GM21447 (cell line): ENCODE results near the gene GJD2.

ENCODE experiments used
- ATAC-seq: cut with Tn5 transposase; IDR thresholded peaks from one replicate; pipeline ENCODE4 v1.9.1; 2021; ENCODE audit not compliant: unreplicated experiment

Gene GJD2

DNA sequence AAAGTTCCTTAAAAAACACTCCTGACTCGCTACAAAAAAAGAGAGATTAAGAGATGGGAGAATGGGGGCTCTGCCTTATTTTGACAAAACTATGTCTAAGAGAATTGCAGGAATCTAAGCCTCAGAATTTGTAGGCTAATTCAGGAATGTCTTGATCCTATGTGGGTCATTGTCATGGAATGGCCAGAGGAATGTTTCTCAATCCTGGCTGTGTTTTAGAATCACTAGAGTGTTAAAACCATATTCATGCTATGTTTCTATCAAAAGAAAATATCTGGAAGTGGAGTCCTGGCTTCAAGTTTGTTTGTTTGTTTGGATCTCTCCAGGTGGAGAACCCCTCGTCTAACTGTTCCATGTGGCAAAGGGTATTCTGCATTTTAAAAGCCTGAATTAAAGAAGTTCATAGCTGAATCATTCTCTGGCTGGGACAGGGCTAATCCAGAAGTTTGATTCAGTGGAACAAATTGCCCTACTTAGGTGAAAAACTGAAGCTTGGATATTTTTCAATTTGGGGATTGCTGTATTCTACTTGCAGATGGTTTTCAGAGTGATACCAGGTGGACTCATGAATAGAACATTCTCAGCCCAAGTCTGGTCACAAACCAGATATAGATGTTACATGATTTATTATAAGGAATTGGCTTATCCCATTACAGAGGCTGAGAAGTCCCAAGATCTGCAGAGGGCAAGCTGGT, 28.2 kb downstream of the GJD2 start:
- ATAC-seq: no peak

GRCh38 chr15:34725556-34725955, 29.2 kb downstream of the GJD2 start:
- no peak for ATAC-seq

DNA sequence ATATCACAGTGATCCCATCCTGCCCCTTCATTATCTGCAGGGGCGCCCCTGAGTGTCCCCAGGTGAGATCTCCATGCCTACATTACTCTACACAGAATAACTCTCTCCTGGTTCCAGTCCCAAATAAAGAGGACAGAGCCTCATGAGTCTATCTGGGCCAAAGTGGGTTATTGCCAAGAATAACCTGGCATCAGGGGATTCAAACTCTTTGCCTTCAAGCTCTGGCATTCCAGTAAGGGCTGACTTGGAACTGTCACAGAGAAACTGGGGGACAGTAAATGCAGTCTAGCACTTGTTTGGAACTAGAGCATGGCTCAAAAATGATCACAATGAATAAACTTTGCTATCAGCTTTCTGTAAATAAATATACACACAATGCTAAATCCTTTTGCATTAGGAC, 30.3 kb downstream of the GJD2 start:
- ATAC-seq: no peak

DNA sequence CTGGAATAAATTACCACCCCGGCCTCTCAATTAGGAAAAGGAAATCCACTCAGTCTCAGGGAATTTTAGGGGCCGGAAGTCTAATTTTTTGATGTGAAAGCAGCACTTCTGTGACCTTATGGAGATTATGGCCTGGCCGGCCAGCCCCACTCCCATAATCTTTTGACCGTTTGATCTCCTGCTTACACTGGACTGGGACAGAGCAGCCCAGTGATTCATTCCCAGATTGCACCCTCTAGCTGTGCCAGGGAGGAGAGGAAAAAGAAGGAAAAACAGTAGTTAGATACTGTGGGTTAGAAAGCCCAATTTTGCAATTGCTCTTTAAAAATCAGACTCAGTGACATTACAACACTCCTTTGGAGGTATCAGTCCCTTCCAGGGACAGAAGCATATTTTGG, 32.4 kb downstream of the GJD2 start:
- no peak for ATAC-seq

DNA sequence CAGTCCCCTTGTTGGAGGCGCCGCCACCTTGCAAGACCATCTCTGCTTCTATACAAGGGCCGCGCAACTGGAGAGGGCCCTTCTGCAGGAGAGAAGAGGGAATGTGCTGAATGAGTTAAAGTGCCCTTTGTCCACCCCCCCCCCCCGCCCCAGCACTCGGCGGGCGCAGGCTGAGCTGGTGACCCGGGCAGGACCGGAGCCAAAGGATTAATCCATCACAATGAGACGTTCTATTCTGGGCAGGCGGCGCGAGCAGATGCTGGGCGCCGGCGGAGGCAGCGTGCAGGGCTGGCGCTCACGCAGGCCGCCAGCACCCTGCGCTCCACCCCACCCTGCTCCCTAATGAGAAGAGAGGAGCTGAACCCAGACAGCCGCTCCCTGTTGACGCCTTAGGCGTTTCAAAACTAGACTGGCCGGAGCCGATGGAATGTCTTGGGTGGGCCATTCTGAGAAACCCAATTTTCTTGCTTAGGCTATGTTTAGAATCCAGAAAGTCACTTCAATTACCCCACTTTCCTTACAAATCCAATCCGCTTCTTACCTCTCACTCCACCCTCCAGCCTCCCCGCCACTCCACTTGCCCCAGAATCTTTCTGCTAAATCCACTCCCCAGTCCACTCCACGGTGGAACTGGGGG, 32.9 kb downstream of the GJD2 start:
- no peak for ATAC-seq

- ATAC-seq: no peak
Observed at GRCh38 chr15:34721157-34721801, 33.5 kb downstream of the GJD2 start.

DNA sequence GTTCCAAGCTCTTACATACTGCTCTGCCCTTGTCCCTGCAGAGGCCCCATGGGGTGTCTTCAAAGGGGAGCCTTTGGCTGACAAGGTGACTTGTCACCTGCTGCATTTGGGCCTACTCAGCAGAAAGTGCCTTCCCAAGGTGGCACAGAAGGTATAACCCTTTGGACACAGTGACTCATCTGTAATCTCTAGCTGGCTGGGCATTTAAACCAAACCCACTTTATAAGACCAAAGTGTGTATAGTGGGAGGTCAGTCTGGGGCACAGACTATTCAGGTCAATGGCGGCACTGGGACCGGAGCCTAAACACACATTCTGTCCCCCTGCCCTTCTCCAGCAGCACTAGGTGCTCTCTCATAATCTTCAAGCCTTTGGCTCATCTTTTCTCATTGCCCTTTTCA, 35.1 kb downstream of the GJD2 start:
- ATAC-seq: no peak

- no peak for ATAC-seq
Observed at GRCh38 chr15:34718681-34719665, 35.8 kb downstream of the GJD2 start.

DNA sequence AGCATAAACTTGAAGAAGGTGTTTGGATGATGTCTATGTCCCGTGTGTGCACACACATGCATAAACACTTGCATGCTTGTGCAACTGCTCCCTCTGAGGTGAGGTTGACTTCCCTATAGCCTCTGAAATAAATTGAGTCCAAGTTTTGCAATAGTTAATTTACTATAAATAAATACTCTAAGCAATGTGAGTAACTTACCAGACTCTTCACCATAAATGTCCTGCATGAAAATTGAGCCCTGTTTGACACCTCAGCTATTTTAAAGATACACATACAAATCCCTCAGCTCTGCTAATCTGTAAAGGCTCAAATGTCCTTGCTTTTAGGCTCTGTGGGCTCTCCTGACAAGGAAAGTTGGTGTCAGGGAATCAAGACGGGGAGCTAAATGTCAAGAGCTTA, 37.1 kb downstream of the GJD2 start:
- no peak for ATAC-seq

- ATAC-seq: no peak
Observed at GRCh38 chr15:34716111-34716510, 38.7 kb downstream of the GJD2 start.

DNA sequence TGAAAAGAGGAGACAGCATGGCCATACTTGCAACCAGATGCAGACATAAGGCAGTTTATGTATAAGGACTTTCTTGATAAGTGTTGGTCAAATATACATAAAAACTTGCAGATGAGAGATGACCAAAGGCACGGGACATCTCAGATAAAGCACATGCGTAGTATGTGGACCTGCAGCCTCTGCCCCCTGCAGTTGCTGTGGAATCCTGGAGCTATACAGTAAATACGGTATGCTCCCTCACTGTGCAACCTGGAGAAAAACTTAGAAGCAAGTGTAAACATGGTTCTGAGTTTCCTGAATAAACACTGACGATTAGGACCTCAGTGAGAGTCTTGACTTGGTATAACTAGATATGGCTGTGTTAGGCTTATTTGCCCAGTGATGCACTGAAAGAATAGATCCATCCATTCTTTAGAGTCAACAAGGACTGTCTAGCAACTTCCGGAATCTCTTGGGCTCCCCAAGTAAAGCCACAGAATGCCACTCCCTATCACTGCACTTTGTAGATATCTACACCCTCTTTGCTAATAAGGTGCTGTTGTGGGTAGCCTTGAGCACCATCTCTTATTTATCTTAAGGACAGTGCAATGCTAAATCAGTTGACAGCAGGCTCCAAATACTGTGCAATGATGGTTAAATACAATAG, 40.2 kb downstream of the GJD2 start:
- ATAC-seq: no peak

- ATAC-seq: no peak
Observed at GRCh38 chr15:34713635-34714034, 41.2 kb downstream of the GJD2 start.

GRCh38 chr15:34709866-34710265, 44.9 kb downstream of the GJD2 start:
- ATAC-seq: no peak

DNA sequence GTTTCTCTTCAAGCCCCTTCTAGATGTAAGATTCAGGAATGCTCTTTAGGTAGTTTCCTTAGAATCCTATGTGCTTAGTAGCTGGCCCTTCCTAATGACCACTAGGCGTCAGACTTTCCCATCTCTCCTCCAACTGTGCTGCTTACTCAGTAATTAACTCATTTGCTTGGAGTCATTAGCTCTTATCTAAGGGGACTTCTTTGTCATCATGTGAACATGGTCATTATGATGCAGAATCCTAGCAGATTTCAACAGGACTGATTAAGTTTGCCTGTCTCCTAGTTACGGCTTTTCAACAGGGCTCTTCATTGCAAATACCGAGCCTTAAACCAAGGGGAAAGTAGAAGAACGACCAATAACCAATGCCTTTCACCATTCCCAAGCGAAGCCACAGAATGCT, 46.4 kb downstream of the GJD2 start:
- ATAC-seq: no peak

- no peak for ATAC-seq
Observed at GRCh38 chr15:34701536-34701935, 53.3 kb downstream of the GJD2 start.
